A673 (cell line): ENCODE results near the gene PGBD5.

ENCODE experiments used
- EZH2 ChIP-seq: fragments of 200-600 bp; sonication (generic); IDR thresholded peaks from 2 replicates; pipeline ENCODE4 v1.6.1; 2017; ENCODE audit warnings: borderline replicate concordance, low read depth, mild to moderate bottlenecking, mixed read lengths, antibody characterized with exemption, low read length; ENCODE audit not compliant: poor library complexity, severe bottlenecking
- TF ChIP-seq, protein P1 (sequence below): fragments of 300-800, 200-600 bp; sonication (generic); conservative IDR thresholded peaks from 2 replicates; pipeline ENCODE4 v1.5.1; 2017; ENCODE audit warnings: low read depth, mild to moderate bottlenecking, antibody characterized with exemption, low read length, moderate library complexity, mixed read lengths

DNA sequence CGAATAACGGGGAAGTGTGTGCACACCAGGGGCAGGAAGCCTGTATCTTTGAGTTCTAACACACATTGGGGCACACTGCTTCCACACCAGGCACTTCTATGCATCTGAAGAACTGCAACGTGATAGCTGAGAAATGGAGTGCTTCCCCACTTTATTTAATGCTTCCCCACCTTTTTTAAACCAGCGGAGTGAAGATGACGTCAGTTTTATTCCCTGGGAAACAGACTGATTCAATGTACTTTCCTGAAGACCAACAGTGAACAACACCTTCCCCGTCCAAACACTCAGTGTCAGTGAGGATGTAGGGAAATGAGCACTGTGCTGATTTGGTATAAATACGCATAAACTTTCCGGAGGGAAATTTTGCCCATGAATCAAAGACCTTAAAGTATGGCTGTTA, 87.1 kb downstream of the PGBD5 start:
- TF ChIP-seq, protein P1, sequence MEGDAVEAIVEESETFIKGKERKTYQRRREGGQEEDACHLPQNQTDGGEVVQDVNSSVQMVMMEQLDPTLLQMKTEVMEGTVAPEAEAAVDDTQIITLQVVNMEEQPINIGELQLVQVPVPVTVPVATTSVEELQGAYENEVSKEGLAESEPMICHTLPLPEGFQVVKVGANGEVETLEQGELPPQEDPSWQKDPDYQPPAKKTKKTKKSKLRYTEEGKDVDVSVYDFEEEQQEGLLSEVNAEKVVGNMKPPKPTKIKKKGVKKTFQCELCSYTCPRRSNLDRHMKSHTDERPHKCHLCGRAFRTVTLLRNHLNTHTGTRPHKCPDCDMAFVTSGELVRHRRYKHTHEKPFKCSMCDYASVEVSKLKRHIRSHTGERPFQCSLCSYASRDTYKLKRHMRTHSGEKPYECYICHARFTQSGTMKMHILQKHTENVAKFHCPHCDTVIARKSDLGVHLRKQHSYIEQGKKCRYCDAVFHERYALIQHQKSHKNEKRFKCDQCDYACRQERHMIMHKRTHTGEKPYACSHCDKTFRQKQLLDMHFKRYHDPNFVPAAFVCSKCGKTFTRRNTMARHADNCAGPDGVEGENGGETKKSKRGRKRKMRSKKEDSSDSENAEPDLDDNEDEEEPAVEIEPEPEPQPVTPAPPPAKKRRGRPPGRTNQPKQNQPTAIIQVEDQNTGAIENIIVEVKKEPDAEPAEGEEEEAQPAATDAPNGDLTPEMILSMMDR: no peak
- no peak for TF ChIP-seq EZH2
